Thoracic aorta (tissue), 2 donors: ENCODE measurements around the gene LRRC41. TPM values are rescaled to one million over a fixed set of nuclear protein-coding genes. Genes with fewer than 3 reads are reported as not detected.
"Not testable (repeated sequence)": the region's sequence is repeated elsewhere in the genome, so short reads cannot be mapped to it uniquely, and the experiment has no call there.

Experiments used
- ATAC-seq: fragments of 150-250 bp; one replicate; pipeline ENCODE4 v1.8.0; 2017; ENCODE audit warnings: low read depth; ENCODE audit not compliant: insufficient number of reproducible peaks, low FRiP score
- DNase-seq: peaks from one replicate; pipeline ENCODE4 v3.0.0-alpha.2; 2020; ENCODE audit warnings: low spot score
- H3K27ac ChIP-seq, 2 donors: fragments of 200-600 bp; sonication (generic); 1 replicate in 1 of 2; 2 replicates in 1 of 2; pipeline ENCODE4 v1.5.1; 2016; ENCODE audit warnings: mild to moderate bottlenecking in 2 of 2, moderate library complexity in 2 of 2
- H3K27me3 ChIP-seq: fragments of 200-600 bp; sonication (generic); replicated peaks from 2 replicates; pipeline ENCODE4 v1.6.0; 2016; ENCODE audit warnings: mild to moderate bottlenecking; ENCODE audit not compliant: insufficient read depth
- H3K36me3 ChIP-seq: fragments of 200-600 bp; sonication (generic); one replicate; pipeline ENCODE4 v1.5.1; 2016
- H3K4me1 ChIP-seq, 2 donors: fragments of 200-600 bp; sonication (generic); 1 replicate in 1 of 2; 2 replicates in 1 of 2; pipeline versions ENCODE4 v1.5.1 to v1.6.0; 2016; ENCODE audit warnings: low read depth in 2 of 2, mild to moderate bottlenecking in 1 of 2; ENCODE audit not compliant: control insufficient read depth in 1 of 2
- H3K4me3 ChIP-seq: fragments of 200-600 bp; sonication (generic); 2 replicates; pipeline ENCODE4 v1.5.1; 2016; ENCODE audit warnings: mild to moderate bottlenecking
- H3K9me3 ChIP-seq: fragments of 200-600 bp; sonication (generic); 2 replicates; pipeline ENCODE4 v1.5.1; 2016
- CTCF ChIP-seq: fragments of 200-600 bp; sonication (generic); IDR thresholded peaks from one replicate; pipeline ENCODE4 v1.5.1; 2019; ENCODE audit warnings: antibody characterized with exemption
- total RNA-seq, 2 donors: library from RNA; depleted of rRNA; stranded (reverse); fragments of >200 nt; gene quantifications; one replicate each; pipeline versions ENCODE4 v1.1.0 to v1.2.3, GENCODE V29; 2016

LRRC41 gene
- total RNA-seq, 2 donors from 2014 or later = 70.7 to 76.2 TPM

GRCh38 chr1:46246548-46247435 is 56.6 kb downstream of the LRRC41 start:
- no peak for TF ChIP-seq CTCF

GRCh38 chr1:46246136-46246535 is 57.3 kb downstream of the LRRC41 start:
- not testable (repeated sequence) for H3K9me3 ChIP-seq, ATAC-seq, H3K4me3 ChIP-seq, DNase-seq, H3K36me3 ChIP-seq, H3K27me3 ChIP-seq, H3K27ac ChIP-seq
- H3K4me1 ChIP-seq = peaks cover 3 to 13% of the 10 kb centered on the region in 2 donors

More at GRCh38 chr1:46246548-46247435, 56.6 kb downstream of the LRRC41 start:
- Histone ChIP-seq H3K36me3 (no peaks in the 10 kb centered on the region), H3K27ac (peak overlapping the region in 1 of 2 donors; percentile 64), H3K9me3 (no peaks in the 10 kb centered on the region), H3K4me1 (peaks cover 3 to 13% of the 10 kb centered on the region in 2 donors), H3K4me3 (peak overlapping the region; percentile 94), H3K27me3 (no peaks in the 10 kb centered on the region)
- ATAC-seq (peak; percentile 76), DNase-seq (peak; percentile 9)

GRCh38 chr1:46244656-46245371 is 58.6 kb downstream of the LRRC41 start:
- TF ChIP-seq CTCF = no peak
- no peak for ATAC-seq
- Histone ChIP-seq H3K36me3 (no peaks in the 10 kb centered on the region), H3K4me1 (peaks cover 3 to 13% of the 10 kb centered on the region in 2 donors), H3K27me3 (no peaks in the 10 kb centered on the region), H3K9me3 (no peaks in the 10 kb centered on the region), H3K4me3 (no peak overlapping the region), H3K27ac (no peak overlapping the region)
- DNase-seq = no peak

GRCh38 chr1:46243831-46244230 is 59.6 kb downstream of the LRRC41 start:
- not testable (repeated sequence) for H3K27me3 ChIP-seq, ATAC-seq, H3K9me3 ChIP-seq, DNase-seq, H3K27ac ChIP-seq, H3K36me3 ChIP-seq, H3K4me3 ChIP-seq
- H3K4me1 ChIP-seq = peaks cover 3 to 13% of the 10 kb centered on the region in 2 donors

- Histone ChIP-seq H3K9me3 (no peaks in the 10 kb centered on the region), H3K4me1 (peaks cover 3 to 9% of the 10 kb centered on the region in 2 donors), H3K27me3 (no peaks in the 10 kb centered on the region), H3K27ac (no peak overlapping the region), H3K36me3 (no peaks in the 10 kb centered on the region), H3K4me3 (no peak overlapping the region)
- ATAC-seq (no peak), DNase-seq (no peak)
- TF ChIP-seq CTCF = no peak
Observed at GRCh38 chr1:46242918-46243317, 60.5 kb downstream of the LRRC41 start.

GRCh38 chr1:46241733-46242132 is 61.7 kb downstream of the LRRC41 start:
- not testable (repeated sequence) for H3K27me3 ChIP-seq, H3K4me3 ChIP-seq, ATAC-seq, DNase-seq, H3K9me3 ChIP-seq, H3K4me1 ChIP-seq, H3K27ac ChIP-seq, H3K36me3 ChIP-seq

GRCh38 chr1:46238865-46239264 is 64.6 kb downstream of the LRRC41 start:
- not testable (repeated sequence) for H3K27me3 ChIP-seq, ATAC-seq, H3K27ac ChIP-seq, H3K4me3 ChIP-seq, DNase-seq, H3K4me1 ChIP-seq, H3K36me3 ChIP-seq, H3K9me3 ChIP-seq
